Muscle of arm (tissue), 14 donors: ENCODE results near the gene BLTP3A. TPM values are rescaled to one million over a fixed set of nuclear protein-coding genes. Genes with fewer than 3 reads are reported as not detected.
"Not testable (repeated sequence)": the region's sequence is repeated elsewhere in the genome, so short reads cannot be mapped to it uniquely, and the experiment has no call there.

ENCODE experiments used
- DNase-seq: peaks from one replicate; pipeline ENCODE4 v3.0.0-alpha.2; 2013
- long read RNA-seq, 11 donors: transcript quantifications; one replicate each; lab custom pipeline, GENCODE V29; 2026
- polyA plus RNA-seq, 12 donors: library from polyadenylated mRNA; unstranded; fragments of 120-200 nt; gene quantifications; one replicate each; pipeline ENCODE4 v1.2.1, GENCODE V29; 2013; ENCODE audit not compliant: insufficient read length in 12 of 12

BLTP3A gene
- polyA plus RNA-seq, result 10 to 100 TPM in 11 of 12 donors, not detected in 1; 10.3 to 18.2 (median 14.9) TPM
- long read RNA-seq, donor 1, result 0 reads
- long read RNA-seq, donor 2, full-length matches to known transcripts, result 1 of 1 reads
- long read RNA-seq, donor 2, partial matches to known transcripts, result 0 of 1 reads
- long read RNA-seq, donor 2, other reads (novel, unspliced or antisense), result 0 of 1 reads
- long read RNA-seq, donor 3, result 0 reads
- long read RNA-seq, donor 4, result 0 reads
- long read RNA-seq, donor 5, result 0 reads
- long read RNA-seq, donor 6, full-length matches to known transcripts, result 1 of 23 reads
- long read RNA-seq, donor 6, partial matches to known transcripts, result 22 of 23 reads
- long read RNA-seq, donor 6, other reads (novel, unspliced or antisense), result 0 of 23 reads
- long read RNA-seq, donor 7, result 0 reads
- long read RNA-seq, donor 8, partial matches to known transcripts, result 37 of 80 reads
- long read RNA-seq, donor 8, other reads (novel, unspliced or antisense), result 43 of 80 reads
- long read RNA-seq, donor 9, partial matches to known transcripts, result 21 of 35 reads
- long read RNA-seq, donor 9, other reads (novel, unspliced or antisense), result 14 of 35 reads
- long read RNA-seq, donor 10, full-length matches to known transcripts, result 1 of 1 reads
- long read RNA-seq, donor 10, partial matches to known transcripts, result 0 of 1 reads
- long read RNA-seq, donor 10, other reads (novel, unspliced or antisense), result 0 of 1 reads
- long read RNA-seq, donor 11, full-length matches to known transcripts, result 1 of 1 reads
- long read RNA-seq, donor 11, partial matches to known transcripts, result 0 of 1 reads
- long read RNA-seq, donor 11, other reads (novel, unspliced or antisense), result 0 of 1 reads

DNA sequence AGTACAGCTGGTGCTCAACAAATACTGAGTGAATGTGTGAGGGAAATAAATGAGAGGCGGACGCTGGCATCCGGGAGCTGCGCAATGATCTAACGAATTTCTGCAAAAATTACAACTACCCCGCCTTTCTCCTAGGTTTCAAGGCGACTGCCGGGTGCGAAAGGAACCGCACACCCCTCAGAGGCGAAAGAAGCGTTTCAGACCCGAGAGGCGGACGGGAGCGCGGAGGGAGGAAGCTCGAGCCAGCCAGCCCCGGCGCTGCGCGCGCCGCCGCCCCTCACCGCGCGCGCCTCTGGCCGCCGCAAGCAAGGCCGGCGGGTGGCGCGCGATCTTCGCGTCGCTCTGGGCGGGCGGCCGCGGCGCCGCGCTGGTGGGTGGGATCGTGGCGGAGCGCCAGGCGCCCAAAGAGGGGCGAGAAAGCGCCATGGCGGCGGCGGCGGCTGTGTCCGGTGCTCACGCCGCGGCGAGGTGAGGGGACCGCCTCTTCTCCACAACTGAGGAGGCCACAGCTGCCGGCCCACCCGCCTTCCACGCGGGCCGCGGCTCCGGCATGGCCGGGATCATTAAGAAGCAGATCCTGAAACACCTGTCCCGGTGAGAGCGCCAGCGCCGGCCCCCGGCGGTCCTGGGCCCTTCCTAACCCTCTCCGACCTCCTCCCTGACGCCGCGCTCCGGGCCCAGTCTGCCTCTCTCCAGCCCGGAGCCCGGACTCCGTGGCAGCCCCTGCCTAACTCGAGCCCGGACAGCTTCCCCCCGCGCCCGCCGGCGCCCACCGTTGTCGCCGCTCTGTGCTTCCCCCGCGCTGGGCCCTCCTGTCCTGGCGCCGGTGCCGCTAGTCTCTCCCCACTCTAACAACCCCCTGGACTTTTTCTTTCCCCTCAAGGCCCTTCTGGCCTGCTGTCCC, at the start of gene BLTP3A:
Gene BLTP3A, plus strand, starts transcription at position 383 of the 904 bp plus-strand sequence. Its CDS starts 168 bp downstream, at position 551.
- peak; percentile 70 for DNase-seq

DNA sequence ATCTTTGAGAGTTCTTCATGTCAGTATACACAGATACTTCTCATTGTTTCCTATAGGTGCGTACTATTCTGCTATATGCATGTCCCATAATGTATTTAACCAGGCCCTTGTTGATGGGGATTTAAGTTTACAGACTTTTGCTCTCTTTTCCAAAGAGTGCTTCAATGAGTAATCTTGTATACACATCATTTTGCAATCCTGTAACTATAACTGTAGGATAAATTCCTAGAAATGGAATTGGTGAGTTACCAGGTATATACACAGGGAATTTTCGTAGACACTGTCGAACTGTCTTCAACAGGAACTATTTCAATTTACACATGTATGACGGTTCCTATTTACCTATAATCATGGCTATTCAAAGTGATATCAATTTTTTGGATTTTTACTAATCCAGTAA, 49.8 kb upstream of the BLTP3A start:
- DNase-seq, result no peak

GRCh38 chr6:34743625-34744293, 48.1 kb upstream of the BLTP3A start:
- DNase-seq, result no peak

GRCh38 chr6:34744294-34744647, 47.6 kb upstream of the BLTP3A start:
- DNase-seq, result not testable (repeated sequence)

- DNase-seq, result no peak
Observed at GRCh38 chr6:34745277-34746103, 46.4 kb upstream of the BLTP3A start.

GRCh38 chr6:34746104-34746846, 45.6 kb upstream of the BLTP3A start:
- DNase-seq, result no peak

DNA sequence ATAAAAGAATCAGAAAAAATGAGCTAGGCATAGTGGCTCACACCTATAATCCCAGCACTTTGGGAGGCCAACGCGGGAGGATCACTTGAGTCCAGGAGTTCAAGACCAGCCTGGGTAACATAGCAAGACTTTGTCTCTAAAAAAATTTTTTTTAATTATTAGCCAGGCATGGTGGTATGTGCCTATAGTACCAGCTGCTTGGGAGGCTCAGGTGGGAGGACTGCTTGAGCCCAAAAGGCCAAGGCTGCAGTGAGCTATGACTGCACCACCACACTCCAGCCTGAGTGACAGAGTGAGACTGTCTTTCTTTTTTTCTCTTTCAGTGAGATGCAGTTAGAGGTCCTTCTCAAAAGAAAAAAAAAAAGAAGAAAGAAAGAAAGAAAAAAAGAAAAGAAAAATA, 43.1 kb upstream of the BLTP3A start:
- DNase-seq, result no peak

GRCh38 chr6:34756513-34756856, 35.4 kb upstream of the BLTP3A start:
- not testable (repeated sequence) for DNase-seq

GRCh38 chr6:34757687-34758274, 34.1 kb upstream of the BLTP3A start:
- DNase-seq, result no peak

DNA sequence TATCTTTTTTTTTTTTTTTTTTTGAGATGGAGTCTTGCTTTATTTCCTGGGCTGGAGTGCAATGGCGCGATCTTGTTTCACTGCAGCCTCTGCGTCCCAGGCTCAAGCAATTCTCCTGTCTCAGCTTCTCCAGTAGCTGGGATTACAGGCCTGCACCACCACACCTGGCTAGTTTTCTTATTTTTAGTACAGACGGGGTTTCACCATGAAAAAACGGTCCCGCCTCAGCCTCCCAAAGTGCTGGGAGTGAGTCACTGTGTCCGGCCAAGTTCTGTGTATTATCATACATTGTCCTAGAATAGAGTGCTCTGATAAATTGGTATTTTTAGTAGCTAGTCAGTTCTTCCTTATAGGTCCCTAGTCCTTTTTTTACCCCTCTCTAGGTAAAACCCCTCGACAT, 31.8 kb upstream of the BLTP3A start:
- DNase-seq, result no peak

- DNase-seq, result not testable (repeated sequence)
Observed at GRCh38 chr6:34761681-34762080, 30.2 kb upstream of the BLTP3A start.

DNA sequence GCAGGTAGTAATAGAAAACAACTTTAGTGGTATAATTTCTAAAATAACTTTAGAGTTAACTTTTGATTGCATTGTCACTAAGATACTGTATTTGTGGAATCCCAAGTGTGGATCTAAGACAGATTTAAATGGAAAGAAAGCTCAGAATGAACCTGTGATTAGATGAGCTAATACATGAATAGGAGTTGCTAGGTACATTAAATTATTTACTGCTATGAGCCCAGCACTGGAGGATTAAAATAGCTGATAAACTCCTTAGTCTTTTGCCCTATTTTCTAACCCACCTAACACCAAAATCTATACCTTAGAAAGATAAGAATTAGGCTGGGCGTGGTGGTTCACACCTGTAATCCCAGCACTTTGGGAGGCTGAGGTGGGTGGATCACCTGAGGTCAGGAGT, 23.7 kb upstream of the BLTP3A start:
- DNase-seq, result no peak

DNA sequence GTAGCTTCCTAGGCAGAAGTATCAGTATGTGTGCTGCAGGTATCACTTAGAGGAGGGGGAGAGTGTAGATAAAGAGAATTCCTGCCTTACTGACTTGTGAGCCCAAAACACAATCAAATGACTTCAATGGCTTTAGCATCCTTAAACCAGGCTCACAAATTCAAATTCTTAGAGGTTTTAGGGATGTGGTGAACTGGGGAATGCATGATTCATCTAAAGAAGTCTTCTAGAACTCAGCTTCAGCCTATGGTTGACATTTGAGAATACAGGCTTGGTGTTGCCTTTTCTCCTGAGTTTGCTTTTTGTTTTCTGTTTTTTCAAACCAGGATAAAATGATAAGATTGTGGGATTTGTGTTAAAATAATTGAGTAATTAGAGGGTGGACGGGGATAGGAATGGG, 20.2 kb upstream of the BLTP3A start:
- no peak for DNase-seq

- no peak for DNase-seq
Observed at GRCh38 chr6:34772940-34773339, 18.9 kb upstream of the BLTP3A start.

- no peak for DNase-seq
Observed at GRCh38 chr6:34773916-34774315, 18.0 kb upstream of the BLTP3A start.

DNA sequence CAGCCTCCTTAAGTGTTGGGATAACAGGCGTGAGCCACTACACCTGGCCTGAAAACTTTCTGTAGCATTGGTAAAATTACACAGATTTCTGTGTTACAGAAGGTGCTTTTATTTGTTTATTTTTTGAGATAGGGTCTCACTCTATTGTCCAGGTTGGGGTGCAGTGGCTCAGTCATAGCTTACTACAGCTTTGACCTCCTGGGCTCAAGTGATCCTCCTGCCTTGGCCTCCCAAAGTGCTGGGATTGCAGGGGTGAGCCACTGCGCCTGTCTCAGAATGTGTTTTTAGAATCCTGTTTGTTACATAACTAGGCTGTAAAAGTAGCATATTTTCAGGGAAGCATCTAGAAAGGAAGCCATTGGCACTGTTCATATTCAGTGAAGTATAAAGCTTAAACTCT, 16.9 kb upstream of the BLTP3A start:
- no peak for DNase-seq

- DNase-seq, result not testable (repeated sequence)
Observed at GRCh38 chr6:34785375-34785774, 6.5 kb upstream of the BLTP3A start.

- DNase-seq, result not testable (repeated sequence)
Observed at GRCh38 chr6:34787152-34787551, 4.7 kb upstream of the BLTP3A start.

DNA sequence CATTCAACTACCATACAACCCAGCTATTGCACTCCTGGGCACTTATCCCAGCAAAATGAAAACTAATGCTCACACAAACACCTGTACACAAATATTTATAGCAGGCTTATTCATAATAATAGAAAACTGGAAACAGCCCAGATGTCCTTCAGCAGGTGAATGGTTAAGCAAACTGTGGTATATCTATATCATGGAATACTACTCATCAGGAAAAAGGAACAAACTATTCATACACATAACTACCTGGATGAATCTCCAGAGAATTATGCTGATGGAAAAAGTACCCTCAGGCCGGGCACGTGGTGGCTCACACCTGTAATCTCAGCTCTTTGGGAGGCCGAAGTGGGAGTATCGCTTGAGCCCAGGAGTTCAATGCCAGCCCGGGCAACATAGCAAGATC, 3.8 kb upstream of the BLTP3A start:
- DNase-seq, result no peak
